PFSK-1 (cell line): ENCODE results near the gene ARGLU1.

Source experiments
- FOXP2 ChIP-seq: optimal IDR thresholded peaks from 2 replicates; pipeline ENCODE3; 2011; ENCODE audit warnings: borderline replicate concordance, control low read depth, inconsistent platforms; ENCODE audit not compliant: insufficient read depth; ENCODE audit errors: extremely low read length, extremely low read depth
- POLR2AphosphoS5 ChIP-seq: IDR thresholded peaks from 2 replicates; pipeline ENCODE4 v1.6.1; 2012; ENCODE audit warnings: low read depth, mild to moderate bottlenecking, control low read depth, low read length, moderate library complexity
- REST ChIP-seq, 2 experiments: IDR thresholded peaks; 2 replicates each; pipeline versions ENCODE4 v1.6.1 to v1.8.0; 2011 to 2012; ENCODE audit warnings: low read depth in 2 of 2, low read length in 2 of 2, control low read depth in 1 of 2, inconsistent platforms in 1 of 2, mild to moderate bottlenecking in 1 of 2, moderate library complexity in 1 of 2; ENCODE audit not compliant: insufficient read depth in 1 of 2
- SIN3A ChIP-seq: IDR thresholded peaks from 2 replicates; pipeline ENCODE4 v1.6.1; 2012; ENCODE audit warnings: mild to moderate bottlenecking, low read length, moderate library complexity, borderline replicate concordance; ENCODE audit not compliant: insufficient read depth
- TAF1 ChIP-seq: IDR thresholded peaks from 2 replicates; pipeline ENCODE4 v1.6.1; 2012; ENCODE audit warnings: low read length, control low read depth, borderline replicate concordance; ENCODE audit not compliant: insufficient read depth

ARGLU1 gene

GRCh38 chr13:106503272-106503671 lies 64.7 kb downstream of the ARGLU1 start:
- no peak for TF ChIP-seq REST (IDR thresholded peaks at IDR 0.05; ENCODE audit: insufficient read depth in 1 of 2, low read depth in 2 of 2, low read length in 2 of 2)
- TF ChIP-seq POLR2AphosphoS5, result no peak
- TF ChIP-seq TAF1, result no peak
- TF ChIP-seq SIN3A, result no peak
- TF ChIP-seq FOXP2, result no peak

GRCh38 chr13:106500445-106500844 lies 67.5 kb downstream of the ARGLU1 start:
- TF ChIP-seq POLR2AphosphoS5 (no peak), SIN3A (no peak), REST (IDR thresholded peaks at IDR 0.05; ENCODE audit: insufficient read depth in 1 of 2, low read depth in 2 of 2, low read length in 2 of 2) (no peak), TAF1 (no peak), FOXP2 (no peak)

GRCh38 chr13:106499896-106500295 lies 68.0 kb downstream of the ARGLU1 start:
- TF ChIP-seq POLR2AphosphoS5, result no peak
- no peak for TF ChIP-seq FOXP2
- TF ChIP-seq TAF1, result no peak
- TF ChIP-seq SIN3A, result no peak

- TF ChIP-seq TAF1 (no peak), FOXP2 (no peak), POLR2AphosphoS5 (no peak), SIN3A (no peak), REST (IDR thresholded peaks at IDR 0.05; ENCODE audit: insufficient read depth in 1 of 2, low read depth in 2 of 2, low read length in 2 of 2) (no peak)
Observed at GRCh38 chr13:106499113-106499512, 68.8 kb downstream of the ARGLU1 start.

- TF ChIP-seq POLR2AphosphoS5 (no peak), FOXP2 (no peak), SIN3A (no peak), REST (IDR thresholded peaks at IDR 0.05; ENCODE audit: insufficient read depth in 1 of 2, low read depth in 2 of 2, low read length in 2 of 2) (no peak), TAF1 (no peak)
Observed at GRCh38 chr13:106498571-106498970, 69.4 kb downstream of the ARGLU1 start.
